NCI-H345 treated with DMSO at 0.1 percent for 48 hours (cell line): ENCODE measurements around the gene PSME4.

Source experiments
- DNase-seq: peaks from one replicate; lab custom pipeline; 2025; ENCODE audit not compliant: unreplicated experiment; lab: John Stamatoyannopoulos, UW

The PSME4 gene

GRCh38 chr2:53970724-53971602, at the start of gene PSME4:
PSME4 (minus strand) TSS chr2:53970993; CDS start chr2:53970784, 209 bp downstream.
- DNase-seq: peak; percentile 43

GRCh38 chr2:54015798-54016699, 45.3 kb upstream of the PSME4 start:
- no peak for DNase-seq

GRCh38 chr2:54013996-54014395, 43.2 kb upstream of the PSME4 start:
- no peak for DNase-seq

- no peak for DNase-seq
Measured at GRCh38 chr2:54012538-54013141, 41.8 kb upstream of the PSME4 start.

- DNase-seq: no peak
Measured at GRCh38 chr2:54009549-54009948, 38.8 kb upstream of the PSME4 start.

GRCh38 chr2:54008439-54008838, 37.6 kb upstream of the PSME4 start:
- no peak for DNase-seq

- DNase-seq: no peak
Measured at GRCh38 chr2:54000524-54000923, 29.7 kb upstream of the PSME4 start.

GRCh38 chr2:54000122-54000521, 29.3 kb upstream of the PSME4 start:
- DNase-seq: no peak

GRCh38 chr2:53998834-53999233, 28.0 kb upstream of the PSME4 start:
- no peak for DNase-seq

GRCh38 chr2:53994818-53995808, 24.3 kb upstream of the PSME4 start:
- no peak for DNase-seq

- DNase-seq: no peak
Measured at GRCh38 chr2:53991948-53992347, 21.2 kb upstream of the PSME4 start.

- DNase-seq: no peak
Measured at GRCh38 chr2:53989210-53989862, 18.5 kb upstream of the PSME4 start.

GRCh38 chr2:53987336-53987921, 16.6 kb upstream of the PSME4 start:
- peak; percentile 78 for DNase-seq

- DNase-seq: no peak
Measured at GRCh38 chr2:53985646-53986045, 14.9 kb upstream of the PSME4 start.

GRCh38 chr2:53969968-53970723, 647 bp downstream of the PSME4 start:
- peak; percentile 15 for DNase-seq

GRCh38 chr2:53969285-53969967, 1.4 kb downstream of the PSME4 start:
- DNase-seq: no peak

- no peak for DNase-seq
Measured at GRCh38 chr2:53964987-53965687, 5.7 kb downstream of the PSME4 start.
